T-helper 1 cell treated with Interleukin-12 subunit alpha and Interleukin-12 subunit beta and Interleukin-4 antibody, amounts not matched to agents 30 ng/mL and 1 ng/mL, for 36 hours (primary cell): Measurements from ENCODE around the gene ACTA2. TPM values are rescaled to one million over a fixed set of nuclear protein-coding genes. Genes with fewer than 3 reads are reported as not detected.

Experiments used
- intact Hi-C: fragments of 100-400 bp; cut with micrococcal nuclease; formaldehyde crosslinking; loops from one replicate; pipeline ENCODE4 v1.15.1; 2024
- total RNA-seq: library from RNA; stranded (reverse); gene quantifications from 2 replicates; pipeline ENCODE4 v1.2.3, GENCODE V29; 2022

Gene ACTA2
- total RNA-seq, 1 donor from 2014 or later = 8.8 TPM

- intact Hi-C loops = no loop called here
Measured at GRCh38 chr10:88983206-88983605, 30.6 kb upstream of the ACTA2 start.

- intact Hi-C loops = no loop called here
Measured at GRCh38 chr10:88982366-88982765, 29.8 kb upstream of the ACTA2 start.

GRCh38 chr10:88981435-88981834 lies 28.9 kb upstream of the ACTA2 start:
- intact Hi-C loops = no loop called here

GRCh38 chr10:88980800-88981199 lies 28.2 kb upstream of the ACTA2 start:
- intact Hi-C loops = no loop called here

GRCh38 chr10:88980247-88980646 lies 27.7 kb upstream of the ACTA2 start:
- intact Hi-C loops = no loop called here

- intact Hi-C loops = no loop called here
Measured at GRCh38 chr10:88979603-88980002, 27.0 kb upstream of the ACTA2 start.

GRCh38 chr10:88979153-88979562 lies 26.6 kb upstream of the ACTA2 start:
- intact Hi-C loops = no loop called here

GRCh38 chr10:88978463-88978862 lies 25.9 kb upstream of the ACTA2 start:
- intact Hi-C loops = no loop called here

GRCh38 chr10:88975377-88975720 lies 22.8 kb upstream of the ACTA2 start:
- intact Hi-C loops = loop anchor here (1.0 kb wide), 2 partner anchors 15 to 95 kb away; partner anchors contain the start of genes FAS and STAMBPL1

GRCh38 chr10:88974446-88975376 lies 22.1 kb upstream of the ACTA2 start:
- intact Hi-C loops = loop anchor here (1.0 kb wide), 2 partner anchors 16 to 94 kb away; partner anchors contain the start of genes FAS and STAMBPL1

GRCh38 chr10:88974012-88974411 lies 21.4 kb upstream of the ACTA2 start:
- intact Hi-C loops = no loop called here

GRCh38 chr10:88971221-88972061 lies 18.9 kb upstream of the ACTA2 start:
- intact Hi-C loops = no loop called here

- intact Hi-C loops = no loop called here
Measured at GRCh38 chr10:88968391-88968790, 15.8 kb upstream of the ACTA2 start.

- intact Hi-C loops = no loop called here
Measured at GRCh38 chr10:88966797-88967196, 14.2 kb upstream of the ACTA2 start.

- intact Hi-C loops = no loop called here
Measured at GRCh38 chr10:88964869-88965415, 12.4 kb upstream of the ACTA2 start.

GRCh38 chr10:88964360-88964759 lies 11.8 kb upstream of the ACTA2 start:
- intact Hi-C loops = no loop called here

GRCh38 chr10:88963318-88963717 lies 10.7 kb upstream of the ACTA2 start:
- intact Hi-C loops = no loop called here

- intact Hi-C loops = no loop called here
Measured at GRCh38 chr10:88962336-88962735, 9.8 kb upstream of the ACTA2 start.

- intact Hi-C loops = no loop called here
Measured at GRCh38 chr10:88961266-88961665, 8.7 kb upstream of the ACTA2 start.

- intact Hi-C loops = no loop called here
Measured at GRCh38 chr10:88960802-88961201, 8.2 kb upstream of the ACTA2 start.

GRCh38 chr10:88958721-88959120 lies 6.1 kb upstream of the ACTA2 start:
- intact Hi-C loops = no loop called here

GRCh38 chr10:88957381-88957780 lies 4.8 kb upstream of the ACTA2 start:
- intact Hi-C loops = no loop called here
